ENCODE measurements around the gene SPDYE6. TPM values are rescaled to one million over a fixed set of nuclear protein-coding genes. Genes with fewer than 3 reads are reported as not detected.
"Not testable (repeated sequence)": the region's sequence is repeated elsewhere in the genome, so short reads cannot be mapped to it uniquely, and the experiment has no call there.

The SPDYE6 gene
- total RNA-seq, 1 donor from 2014 or later: not detected

DNA sequence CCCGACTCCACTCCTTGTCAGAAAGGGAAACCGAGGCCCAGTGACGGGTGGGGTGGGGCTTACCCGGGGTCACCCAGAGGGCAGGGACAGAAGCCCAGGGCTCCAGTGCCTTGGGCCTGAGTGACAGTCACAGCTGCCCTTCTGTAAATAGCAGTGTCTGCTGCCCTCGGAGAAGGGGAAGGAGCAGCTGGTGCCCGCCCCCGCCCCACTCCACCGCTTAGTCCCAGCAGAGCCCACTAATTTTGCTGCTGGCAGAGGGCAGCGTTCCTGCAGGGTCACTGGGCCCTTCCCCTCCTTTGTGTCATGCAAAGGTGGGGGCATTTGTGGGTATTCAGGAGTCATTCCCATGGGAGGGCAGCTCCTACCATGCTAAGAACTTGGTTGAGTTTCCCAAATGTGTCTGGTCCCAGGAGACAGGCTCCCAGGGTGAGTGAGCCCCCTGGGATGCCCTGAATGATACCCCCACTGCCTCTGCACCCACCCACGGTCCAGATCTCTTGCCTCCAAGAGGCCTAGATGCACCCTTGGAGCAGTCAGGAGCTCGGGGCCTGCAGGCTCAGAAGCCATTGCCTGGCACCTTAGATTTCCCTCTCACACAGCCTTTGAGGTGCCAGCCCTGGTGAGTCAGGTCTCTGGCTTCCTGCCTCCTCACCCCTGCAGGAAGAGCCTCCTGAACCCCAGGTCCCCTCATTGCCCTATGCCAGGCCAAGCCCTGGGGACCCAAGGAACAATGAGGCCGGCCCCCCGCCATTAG is 52.4 kb downstream of the SPDYE6 start:
- no peaks in the 10 kb centered on the region for H3K27me3 Mint-ChIP-seq (ENCODE audit: low read depth)
- no peak overlapping the region for H3K4me3 Mint-ChIP-seq (ENCODE audit: low read depth)
- DNase-seq (ENCODE audit: low spot score): no peak
- peaks cover 8% of the 10 kb centered on the region for H3K4me1 Mint-ChIP-seq (ENCODE audit: low read depth)
- intact Hi-C loops (cut with micrococcal nuclease): no loop called here
- no peak overlapping the region for H3K27ac Mint-ChIP-seq
- no peaks in the 10 kb centered on the region for H3K9me3 Mint-ChIP-seq
- H3K36me3 Mint-ChIP-seq (ENCODE audit: low read depth): no peaks in the 10 kb centered on the region

DNA sequence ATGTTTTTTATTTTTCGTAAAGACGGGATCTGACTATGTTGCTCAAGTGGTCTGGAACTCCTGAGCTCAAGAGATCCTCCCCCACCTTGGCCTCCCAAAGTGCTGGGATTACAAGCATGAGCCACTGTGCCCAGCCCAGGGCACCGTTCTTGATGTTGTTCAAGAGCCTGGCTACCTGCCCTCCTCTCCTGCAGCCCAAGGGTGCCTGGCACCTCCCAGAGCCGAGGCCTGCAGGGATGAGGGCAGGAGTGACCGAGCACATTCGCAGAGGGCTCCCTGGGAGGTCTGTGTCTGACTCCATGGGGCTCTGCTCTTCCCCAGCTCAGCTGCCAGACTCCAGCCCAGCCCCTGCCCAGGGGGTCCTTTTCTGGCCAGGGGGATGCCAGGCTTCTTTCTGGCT is 54.2 kb downstream of the SPDYE6 start:
- DNase-seq (ENCODE audit: low spot score): no peak
- no peaks in the 10 kb centered on the region for H3K27me3 Mint-ChIP-seq (ENCODE audit: low read depth)
- peaks cover 4% of the 10 kb centered on the region for H3K4me1 Mint-ChIP-seq (ENCODE audit: low read depth)
- no peak overlapping the region for H3K4me3 Mint-ChIP-seq (ENCODE audit: low read depth)
- no peak overlapping the region for H3K27ac Mint-ChIP-seq
- no peaks in the 10 kb centered on the region for H3K9me3 Mint-ChIP-seq
- intact Hi-C loops (cut with micrococcal nuclease): no loop called here
- H3K36me3 Mint-ChIP-seq (ENCODE audit: low read depth): no peaks in the 10 kb centered on the region

DNA sequence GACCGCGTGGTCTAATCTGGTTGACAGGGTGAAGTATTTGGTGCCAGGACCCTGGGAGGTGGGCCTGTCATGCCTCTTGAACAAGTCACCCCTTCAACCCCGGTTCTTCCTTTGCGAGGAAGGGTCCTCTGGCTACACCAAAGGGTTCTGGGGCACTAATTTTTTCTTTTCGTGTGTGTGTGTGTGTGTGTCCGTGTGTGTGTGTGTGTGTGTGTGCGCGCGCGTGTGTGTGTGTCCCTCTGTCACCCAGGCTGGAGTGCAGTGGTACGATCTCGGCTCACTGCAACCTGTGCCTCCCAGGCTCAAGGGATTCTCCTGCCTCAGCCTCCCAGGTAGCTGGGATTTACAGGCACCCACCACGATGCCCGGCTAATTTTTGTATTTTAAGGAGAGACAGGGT is 54.9 kb downstream of the SPDYE6 start:
- H3K4me3 Mint-ChIP-seq (ENCODE audit: low read depth); H3K27ac Mint-ChIP-seq: not testable (repeated sequence)

DNA sequence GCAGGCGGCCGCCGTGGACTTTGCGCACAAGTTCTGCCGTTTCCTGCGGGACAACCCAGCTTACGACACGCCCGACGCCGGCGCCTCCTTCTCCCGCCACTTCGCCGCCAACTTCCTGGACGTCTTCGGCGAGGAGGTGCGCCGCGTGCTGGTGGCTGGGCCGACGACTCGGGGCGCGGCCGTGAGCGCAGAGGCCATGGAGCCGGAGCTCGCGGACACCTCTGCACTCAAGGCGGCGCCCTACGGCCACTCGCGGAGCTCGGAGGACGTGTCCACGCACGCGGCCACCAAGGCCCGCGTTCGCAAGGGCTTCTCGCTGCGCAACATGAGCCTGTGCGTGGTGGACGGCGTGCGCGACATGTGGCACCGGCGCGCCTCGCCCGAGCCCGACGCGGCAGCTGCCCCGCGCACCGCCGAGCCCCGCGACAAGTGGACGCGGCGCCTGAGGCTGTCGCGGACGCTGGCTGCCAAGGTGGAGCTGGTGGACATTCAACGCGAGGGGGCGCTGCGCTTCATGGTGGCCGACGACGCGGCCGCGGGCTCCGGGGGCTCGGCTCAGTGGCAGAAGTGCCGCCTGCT is 55.5 kb downstream of the SPDYE6 start:
- intact Hi-C loops (cut with micrococcal nuclease): no loop called here
- no peak for DNase-seq (ENCODE audit: low spot score)
- Mint-ChIP-seq H3K4me1 (ENCODE audit: low read depth) (no peaks in the 10 kb centered on the region), H3K27me3 (ENCODE audit: low read depth) (no peaks in the 10 kb centered on the region), H3K9me3 (no peaks in the 10 kb centered on the region), H3K36me3 (ENCODE audit: low read depth) (no peaks in the 10 kb centered on the region), H3K27ac (no peak overlapping the region), H3K4me3 (ENCODE audit: low read depth) (no peak overlapping the region)

More for the DNA sequence above, 54.9 kb downstream of the SPDYE6 start:
- DNase-seq (ENCODE audit: low spot score); H3K9me3 Mint-ChIP-seq; H3K27me3 Mint-ChIP-seq (ENCODE audit: low read depth); intact Hi-C loops (cut with micrococcal nuclease); H3K36me3 Mint-ChIP-seq (ENCODE audit: low read depth); H3K4me1 Mint-ChIP-seq (ENCODE audit: low read depth): not testable (repeated sequence)

DNA sequence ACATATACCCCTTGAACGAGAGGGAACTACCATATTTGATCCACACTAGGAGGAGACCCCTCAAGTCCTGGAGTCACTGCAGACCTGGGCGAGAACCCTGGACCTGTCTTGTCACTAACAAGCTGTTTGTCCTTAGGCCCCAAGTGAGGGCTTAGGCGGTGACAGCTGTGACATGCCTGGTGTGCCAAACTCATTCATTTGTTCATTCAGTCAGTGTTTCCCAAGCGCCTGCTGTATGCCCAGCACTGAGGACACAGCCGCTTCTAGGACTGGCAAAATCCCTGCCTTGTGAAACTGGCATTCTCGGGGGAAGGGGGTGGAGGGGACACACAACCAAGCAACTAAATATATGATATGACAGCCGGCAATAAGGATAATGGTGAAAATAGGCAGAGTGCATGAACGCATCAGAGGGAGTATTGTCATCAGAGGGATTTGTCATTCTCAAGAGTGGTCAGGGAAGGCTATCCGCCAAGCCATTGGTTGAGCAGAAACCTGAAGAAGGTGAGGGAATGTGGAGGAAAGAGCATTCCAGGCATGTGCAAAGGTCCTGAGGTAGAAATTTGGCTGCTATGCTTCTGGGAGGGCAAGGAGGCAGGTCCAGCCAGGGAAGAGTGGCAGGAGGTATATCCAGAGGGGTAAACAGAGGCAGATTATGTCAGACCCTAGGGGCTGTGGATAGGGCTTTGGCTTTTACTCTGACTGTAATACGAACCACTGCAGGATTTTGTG is 58.6 kb downstream of the SPDYE6 start:
- no peak for DNase-seq (ENCODE audit: low spot score)
- no peak overlapping the region for H3K27ac Mint-ChIP-seq
- no peaks in the 10 kb centered on the region for H3K36me3 Mint-ChIP-seq (ENCODE audit: low read depth)
- no peaks in the 10 kb centered on the region for H3K27me3 Mint-ChIP-seq (ENCODE audit: low read depth)
- H3K4me1 Mint-ChIP-seq (ENCODE audit: low read depth): peaks cover 1% of the 10 kb centered on the region
- H3K9me3 Mint-ChIP-seq: no peaks in the 10 kb centered on the region
- H3K4me3 Mint-ChIP-seq (ENCODE audit: low read depth): no peak overlapping the region
- intact Hi-C loops (cut with micrococcal nuclease): no loop called here

DNA sequence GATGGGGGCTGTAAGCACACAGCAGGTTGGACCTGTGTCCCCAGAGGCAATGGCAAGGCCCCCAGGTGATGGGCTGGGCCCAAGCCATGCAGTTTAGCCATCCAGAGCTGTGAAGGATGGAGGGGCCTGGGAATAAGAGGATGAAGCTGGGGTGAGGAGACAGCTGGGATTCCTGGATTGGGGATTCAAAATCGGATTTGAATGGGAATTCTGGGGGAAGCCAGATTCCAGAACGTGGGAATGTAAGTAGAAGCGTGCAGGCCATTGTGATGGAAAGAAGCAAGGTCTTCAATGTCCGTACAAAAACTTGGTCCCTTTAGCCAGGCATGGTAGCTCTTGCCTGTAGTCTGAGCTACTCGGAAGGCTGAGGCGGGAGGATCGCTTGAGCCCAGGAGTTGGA is 59.7 kb downstream of the SPDYE6 start:
- H3K36me3 Mint-ChIP-seq (ENCODE audit: low read depth): no peaks in the 10 kb centered on the region
- DNase-seq (ENCODE audit: low spot score): no peak
- H3K4me3 Mint-ChIP-seq (ENCODE audit: low read depth): no peak overlapping the region
- no peaks in the 10 kb centered on the region for H3K27me3 Mint-ChIP-seq (ENCODE audit: low read depth)
- peaks cover 6% of the 10 kb centered on the region for H3K4me1 Mint-ChIP-seq (ENCODE audit: low read depth)
- no peak overlapping the region for H3K27ac Mint-ChIP-seq
- no peaks in the 10 kb centered on the region for H3K9me3 Mint-ChIP-seq
- intact Hi-C loops (cut with micrococcal nuclease): no loop called here

DNA sequence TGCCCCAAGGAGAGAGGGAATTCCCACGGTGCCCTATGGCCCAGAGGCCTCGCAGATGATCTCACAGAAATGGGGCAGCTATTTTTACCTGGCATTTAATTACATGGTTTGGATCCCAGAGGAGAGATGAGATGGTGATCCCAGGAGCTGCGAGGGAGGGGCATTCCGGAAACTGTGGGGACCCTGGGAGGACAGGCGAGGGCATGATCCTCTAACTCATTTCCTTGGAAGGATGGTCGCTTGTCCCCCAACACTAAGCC is 60.1 kb downstream of the SPDYE6 start:
- H3K4me3 Mint-ChIP-seq (ENCODE audit: low read depth): no peak overlapping the region
- no peak for DNase-seq (ENCODE audit: low spot score)
- intact Hi-C loops (cut with micrococcal nuclease): no loop called here

More for the DNA sequence above, 60.1 kb downstream of the SPDYE6 start:
- Mint-ChIP-seq H3K4me1 (ENCODE audit: low read depth) (peaks cover 9% of the 10 kb centered on the region), H3K27ac (no peak overlapping the region), H3K27me3 (ENCODE audit: low read depth) (no peaks in the 10 kb centered on the region), H3K36me3 (ENCODE audit: low read depth) (no peaks in the 10 kb centered on the region), H3K9me3 (no peaks in the 10 kb centered on the region)

Other genes with a start within 250 kb of the SPDYE6 start
- gene SH2B2, start 69.6 kb downstream of the SPDYE6 start, total RNA-seq: 1.8 and 1.9 TPM in 2 replicates
- 25.7 and 30.0 TPM in 2 replicates for gene PRKRIP1, start 39.9 kb upstream of the SPDYE6 start, total RNA-seq
- 53.5 and 53.8 TPM in 2 replicates for gene ORAI2, start 77.1 kb upstream of the SPDYE6 start, total RNA-seq
- 8.9 and 10.0 TPM in 2 replicates for gene ALKBH4, start 108.4 kb upstream of the SPDYE6 start, total RNA-seq
- gene LRWD1, start 108.5 kb upstream of the SPDYE6 start, total RNA-seq: 21.8 and 22.0 TPM in 2 replicates
- gene POLR2J, start 122.5 kb upstream of the SPDYE6 start, total RNA-seq: 46.8 and 52.2 TPM in 2 replicates
- gene RASA4B, start 161.3 kb upstream of the SPDYE6 start, total RNA-seq: 17.1 and 20.3 TPM in 2 replicates
- 15.1 and 18.1 TPM in 2 replicates for gene UPK3BL2, start 187.3 kb upstream of the SPDYE6 start, total RNA-seq
- not detected in 2 replicates for gene SPDYE2, start 194.8 kb upstream of the SPDYE6 start, total RNA-seq
- gene POLR2J3, start 216.1 kb upstream of the SPDYE6 start, total RNA-seq: 45.2 and 50.7 TPM in 2 replicates

Measured in activated T-helper 2 cell treated with anti-CD3 and anti-CD28 coated beads, Interferon-gamma antibody, Interleukin-2, Interleukin-4, amounts not matched to agents 10 μg/mL and 5 μg/mL and 100 μg/mL, durations not matched to agents 14 hours and 24 hours and 36 hours (primary cell).